ENCODE data around the gene MADD. TPM values are rescaled to one million over a fixed set of nuclear protein-coding genes. Genes with fewer than 3 reads are reported as not detected.

MADD gene
- total RNA-seq, 3 donors from 2014 or later (not counting 1 experiment from before 2014, with no cell fraction given): 333 to 383 (median 335) TPM

DNA sequence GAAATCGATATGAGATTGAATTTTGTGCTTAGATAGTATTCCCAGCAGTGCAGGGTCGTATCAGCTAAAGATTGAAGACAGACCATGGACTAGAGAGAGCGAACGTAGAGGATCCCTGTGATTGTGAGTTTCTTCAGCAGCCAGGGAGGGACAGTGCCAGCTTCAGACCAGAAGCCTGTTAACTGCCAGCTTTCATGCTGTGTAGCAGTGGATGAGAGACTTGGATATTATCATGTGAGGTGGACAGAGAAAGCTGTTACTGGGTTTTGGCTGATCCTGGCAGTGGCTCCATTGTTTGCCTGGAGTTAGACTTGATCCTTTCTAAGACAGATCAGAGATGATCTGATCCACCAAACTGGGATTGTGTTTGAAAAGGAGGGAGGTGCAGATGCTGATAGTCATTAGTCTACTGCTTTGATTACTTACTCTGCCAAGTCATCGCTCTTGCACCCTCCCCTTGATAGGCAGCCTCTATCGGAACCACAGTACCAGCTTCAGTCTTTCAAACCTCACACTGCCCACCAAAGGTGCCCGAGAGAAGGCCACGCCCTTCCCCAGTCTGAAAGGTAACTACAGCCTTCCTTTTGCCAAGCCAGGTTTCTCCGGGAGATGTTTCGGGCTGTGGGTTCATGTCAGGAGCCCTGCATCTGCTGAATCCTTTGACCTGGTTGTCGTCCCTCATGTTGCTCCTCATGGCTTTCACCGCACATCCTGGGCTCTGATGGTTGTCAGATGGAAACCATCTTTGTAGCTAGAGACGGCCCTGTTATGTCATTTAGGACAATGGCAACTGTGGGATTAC is 16.2 kb downstream of the MADD start:
- DNase-seq: no peak
- ATAC-seq: no peak
- intact Hi-C loops (cut with micrococcal nuclease): no loop called here
- TF ChIP-seq, protein P1, sequence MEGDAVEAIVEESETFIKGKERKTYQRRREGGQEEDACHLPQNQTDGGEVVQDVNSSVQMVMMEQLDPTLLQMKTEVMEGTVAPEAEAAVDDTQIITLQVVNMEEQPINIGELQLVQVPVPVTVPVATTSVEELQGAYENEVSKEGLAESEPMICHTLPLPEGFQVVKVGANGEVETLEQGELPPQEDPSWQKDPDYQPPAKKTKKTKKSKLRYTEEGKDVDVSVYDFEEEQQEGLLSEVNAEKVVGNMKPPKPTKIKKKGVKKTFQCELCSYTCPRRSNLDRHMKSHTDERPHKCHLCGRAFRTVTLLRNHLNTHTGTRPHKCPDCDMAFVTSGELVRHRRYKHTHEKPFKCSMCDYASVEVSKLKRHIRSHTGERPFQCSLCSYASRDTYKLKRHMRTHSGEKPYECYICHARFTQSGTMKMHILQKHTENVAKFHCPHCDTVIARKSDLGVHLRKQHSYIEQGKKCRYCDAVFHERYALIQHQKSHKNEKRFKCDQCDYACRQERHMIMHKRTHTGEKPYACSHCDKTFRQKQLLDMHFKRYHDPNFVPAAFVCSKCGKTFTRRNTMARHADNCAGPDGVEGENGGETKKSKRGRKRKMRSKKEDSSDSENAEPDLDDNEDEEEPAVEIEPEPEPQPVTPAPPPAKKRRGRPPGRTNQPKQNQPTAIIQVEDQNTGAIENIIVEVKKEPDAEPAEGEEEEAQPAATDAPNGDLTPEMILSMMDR (IDR thresholded peaks at IDR 0.05): no peak
- H3K4me3 Mint-ChIP-seq: no peak overlapping the region
- no peaks in the 10 kb centered on the region for H3K9me3 ChIP-seq (ENCODE audit: control insufficient read depth, insufficient read depth, low read length)
- H3K36me3 ChIP-seq (ENCODE audit: control insufficient read depth, insufficient read depth, low read length): peaks cover 92% of the 10 kb centered on the region
- H3K4me1 Mint-ChIP-seq: peaks cover 5 to 11% of the 10 kb centered on the region in 2 donors
- H3K27ac ChIP-seq (ENCODE audit: low read length): no peak overlapping the region
- no peaks in the 10 kb centered on the region for H3K27me3 ChIP-seq (ENCODE audit: control insufficient read depth, insufficient read depth, low read length)
- H3K4me1 ChIP-seq (ENCODE audit: control insufficient read depth, insufficient read depth, low read length): no peaks in the 10 kb centered on the region
- peaks cover 52% of the 10 kb centered on the region for H3K36me3 Mint-ChIP-seq
- 97% methylated on average over 13 of the region's 13 CpGs for WGBS (ENCODE audit: insufficient coverage)
- H3K27me3 Mint-ChIP-seq (ENCODE audit: low read depth in 2 of 2): no peaks in the 10 kb centered on the region
- H3K4me3 ChIP-seq (ENCODE audit: low read length): no peak overlapping the region
- peak overlapping the region; percentile 43 to 62 for H3K27ac Mint-ChIP-seq
- no peaks in the 10 kb centered on the region for H3K9me3 Mint-ChIP-seq

DNA sequence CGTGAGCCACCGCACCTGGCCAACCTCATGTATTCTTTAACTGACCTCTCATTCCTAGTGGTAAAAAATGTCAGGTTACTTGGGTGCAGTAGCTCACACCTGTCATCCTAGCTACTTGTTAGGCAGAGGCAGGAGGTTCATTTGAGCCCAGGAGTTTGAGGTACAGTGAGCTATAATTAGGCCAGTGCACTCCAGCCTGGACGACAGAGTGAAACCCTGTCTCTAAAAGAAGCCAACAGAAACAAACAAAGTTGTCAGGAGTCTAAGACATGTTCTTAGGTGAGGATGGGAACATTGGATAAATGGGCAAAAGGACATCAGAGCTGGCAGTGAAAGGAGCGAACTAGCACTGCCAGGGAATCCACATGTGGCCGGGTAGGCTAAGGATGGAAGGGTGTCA is 18.1 kb downstream of the MADD start:
- Histone ChIP-seq H3K27me3 (ENCODE audit: control insufficient read depth, insufficient read depth, low read length) (no peaks in the 10 kb centered on the region), H3K4me3 (ENCODE audit: low read length) (no peak overlapping the region), H3K4me1 (ENCODE audit: control insufficient read depth, insufficient read depth, low read length) (no peaks in the 10 kb centered on the region), H3K36me3 (ENCODE audit: control insufficient read depth, insufficient read depth, low read length) (peaks cover 94% of the 10 kb centered on the region), H3K27ac (ENCODE audit: low read length) (no peak overlapping the region), H3K9me3 (ENCODE audit: control insufficient read depth, insufficient read depth, low read length) (no peaks in the 10 kb centered on the region)
- WGBS (ENCODE audit: insufficient coverage): 94% methylated on average over 5 of the region's 5 CpGs
- no peak overlapping the region for H3K4me3 Mint-ChIP-seq
- TF ChIP-seq, protein P1 (IDR thresholded peaks at IDR 0.05): no peak
- DNase-seq: no peak
- H3K27ac Mint-ChIP-seq: no peak overlapping the region
- H3K4me1 Mint-ChIP-seq: peaks cover 5 to 11% of the 10 kb centered on the region in 2 donors
- intact Hi-C loops (cut with micrococcal nuclease): no loop called here
- no peaks in the 10 kb centered on the region for H3K9me3 Mint-ChIP-seq
- ATAC-seq: no peak
- peaks cover 57% of the 10 kb centered on the region for H3K36me3 Mint-ChIP-seq
- H3K27me3 Mint-ChIP-seq (ENCODE audit: low read depth in 2 of 2): no peaks in the 10 kb centered on the region

DNA sequence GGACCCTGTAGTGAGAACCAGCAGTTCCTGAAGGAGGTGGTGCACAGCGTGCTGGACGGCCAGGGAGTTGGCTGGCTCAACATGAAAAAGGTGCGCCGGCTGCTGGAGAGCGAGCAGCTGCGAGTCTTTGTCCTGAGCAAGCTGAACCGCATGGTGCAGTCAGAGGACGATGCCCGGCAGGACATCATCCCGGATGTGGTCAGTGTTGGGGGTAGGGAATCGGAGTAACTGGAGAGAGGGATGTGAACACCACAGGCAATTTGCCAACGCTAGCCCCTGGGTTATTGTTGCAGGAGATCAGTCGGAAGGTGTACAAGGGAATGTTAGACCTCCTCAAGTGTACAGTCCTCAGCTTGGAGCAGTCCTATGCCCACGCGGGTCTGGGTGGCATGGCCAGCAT is 19.9 kb downstream of the MADD start:
- TF ChIP-seq, protein P1 (IDR thresholded peaks at IDR 0.05): no peak
- H3K4me1 ChIP-seq (ENCODE audit: control insufficient read depth, insufficient read depth, low read length): no peaks in the 10 kb centered on the region
- 96% methylated on average over 15 of the region's 15 CpGs for WGBS (ENCODE audit: insufficient coverage)
- ATAC-seq: peak in 1 of 3 donors; percentile 23
- Mint-ChIP-seq H3K27me3 (ENCODE audit: low read depth in 2 of 2) (no peaks in the 10 kb centered on the region), H3K36me3 (peaks cover 47% of the 10 kb centered on the region), H3K9me3 (no peaks in the 10 kb centered on the region), H3K27ac (no peak overlapping the region), H3K4me3 (no peak overlapping the region), H3K4me1 (peaks cover 5 to 11% of the 10 kb centered on the region in 2 donors)
- H3K9me3 ChIP-seq (ENCODE audit: control insufficient read depth, insufficient read depth, low read length): no peaks in the 10 kb centered on the region
- no peak overlapping the region for H3K4me3 ChIP-seq (ENCODE audit: low read length)
- H3K27ac ChIP-seq (ENCODE audit: low read length): no peak overlapping the region
- intact Hi-C loops (cut with micrococcal nuclease): no loop called here
- DNase-seq: no peak
- no peaks in the 10 kb centered on the region for H3K27me3 ChIP-seq (ENCODE audit: control insufficient read depth, insufficient read depth, low read length)
- H3K36me3 ChIP-seq (ENCODE audit: control insufficient read depth, insufficient read depth, low read length): peaks cover 88% of the 10 kb centered on the region
